Natural killer cell (primary cell): ENCODE measurements around the gene ZDHHC18. TPM values are rescaled to one million over a fixed set of nuclear protein-coding genes. Genes with fewer than 3 reads are reported as not detected.

Experiments used
- ATAC-seq, 3 donors: fragments of 150-1000 bp in 2 of 3; fragments of 200-7000 bp in 1 of 3; cut with Tn5 transposase; 1 replicate in 1 of 3; 2 replicates in 2 of 3; pipeline ENCODE4 v1.10.0; 2021; ENCODE audit warnings: mild to moderate bottlenecking in 2 of 3, moderate library complexity in 2 of 3
- DNase-seq, 2 donors: peaks; one replicate each; pipeline versions ENCODE4 v3.0.0 to v3.0.0-alpha.2; 2013 to 2021; ENCODE audit warnings: mixed read lengths in 1 of 2
- H3K27ac ChIP-seq: one replicate; pipeline ENCODE4 v1.5.1; 2013; ENCODE audit warnings: mild to moderate bottlenecking, low read length
- H3K27me3 ChIP-seq: one replicate; pipeline ENCODE4 v1.6.1; 2013; ENCODE audit warnings: low read length; ENCODE audit not compliant: control insufficient read depth, insufficient read depth
- H3K36me3 ChIP-seq: one replicate; pipeline ENCODE4 v1.6.1; 2013; ENCODE audit warnings: low read length; ENCODE audit not compliant: control insufficient read depth, insufficient read depth
- H3K4me1 ChIP-seq: one replicate; pipeline ENCODE4 v1.6.1; 2013; ENCODE audit warnings: low read length; ENCODE audit not compliant: control insufficient read depth, insufficient read depth
- H3K4me3 ChIP-seq: one replicate; pipeline ENCODE4 v1.5.1; 2013; ENCODE audit warnings: low read length
- H3K9me3 ChIP-seq: one replicate; pipeline ENCODE4 v1.6.1; 2013; ENCODE audit warnings: low read length; ENCODE audit not compliant: control insufficient read depth, insufficient read depth
- H3K27ac Mint-ChIP-seq, 2 donors: one replicate each; pipeline ENCODE4 v1.8.0; 2022; ENCODE audit warnings: mild to moderate bottlenecking in 2 of 2, mixed read lengths in 2 of 2, moderate library complexity in 1 of 2
- H3K27me3 Mint-ChIP-seq, 2 donors: one replicate each; pipeline ENCODE4 v1.8.0; 2022; ENCODE audit warnings: low read depth in 2 of 2, mixed read lengths in 2 of 2
- H3K36me3 Mint-ChIP-seq: one replicate; pipeline ENCODE4 v1.8.0; 2022; ENCODE audit warnings: mixed read lengths
- H3K4me1 Mint-ChIP-seq, 2 donors: one replicate each; pipeline ENCODE4 v1.8.0; 2022; ENCODE audit warnings: mixed read lengths in 2 of 2
- H3K4me3 Mint-ChIP-seq: one replicate; pipeline ENCODE4 v1.8.0; 2022; ENCODE audit warnings: mild to moderate bottlenecking, moderate library complexity, mixed read lengths
- H3K9me3 Mint-ChIP-seq, 2 donors: one replicate each; pipeline ENCODE4 v1.8.0; 2022; ENCODE audit warnings: mixed read lengths in 2 of 2
- CTCF ChIP-seq: fragments of 200-600 bp; IDR thresholded peaks from one replicate; pipeline ENCODE4 v1.8.0; 2022; ENCODE audit warnings: antibody characterized with exemption
- WGBS: methylation state at CpG from one replicate; pipeline ENCODE4 v1.1.7; 2013; ENCODE audit warnings: missing lambda C conversion rate; ENCODE audit not compliant: insufficient coverage; 5-methylcytosine and 5-hydroxymethylcytosine counted together
- intact Hi-C: fragments of 100-400 bp; cut with micrococcal nuclease; formaldehyde crosslinking; loops from one replicate; pipeline ENCODE4 v1.14.2; 2022
- total RNA-seq, 4 donors: library from RNA; stranded (reverse); fragments of 120-200 nt in 1 of 4; gene quantifications; one replicate each; pipeline versions ENCODE4 v1.2.3 to v1.2.4, GENCODE V29; 2013 to 2022

ZDHHC18 gene
- total RNA-seq, 3 donors from 2014 or later (not counting 1 experiment from before 2014, with no cell fraction given), result 70.0 to 74.6 (median 72.3) TPM

GRCh38 chr1:26858891-26859640 lies 32.6 kb downstream of the ZDHHC18 start:
- DNase-seq (no peak), ATAC-seq (no peak)
- Histone ChIP-seq H3K9me3 (no peaks in the 10 kb centered on the region), H3K27ac (no peak overlapping the region), H3K27me3 (no peaks in the 10 kb centered on the region), H3K36me3 (peaks cover 23% of the 10 kb centered on the region), H3K4me3 (no peak overlapping the region), H3K4me1 (peaks cover 8% of the 10 kb centered on the region)
- H3K36me3 Mint-ChIP-seq, result no peaks in the 10 kb centered on the region
- H3K27me3 Mint-ChIP-seq, result no peaks in the 10 kb centered on the region
- WGBS, result 97% methylated on average over 7 of the region's 7 CpGs
- H3K4me1 Mint-ChIP-seq, result peaks cover 0 to 8% of the 10 kb centered on the region in 2 donors
- intact Hi-C loops, result no loop called here
- no peaks in the 10 kb centered on the region for H3K9me3 Mint-ChIP-seq
- H3K4me3 Mint-ChIP-seq, result no peak overlapping the region
- no peak overlapping the region for H3K27ac Mint-ChIP-seq
- no peak for TF ChIP-seq CTCF

- peaks cover 24% of the 10 kb centered on the region for H3K4me1 ChIP-seq
- no peaks in the 10 kb centered on the region for H3K9me3 ChIP-seq
- intact Hi-C loops, result no loop called here
- H3K4me3 ChIP-seq, result no peak overlapping the region
- Mint-ChIP-seq H3K9me3 (no peaks in the 10 kb centered on the region), H3K27me3 (no peaks in the 10 kb centered on the region), H3K4me3 (no peak overlapping the region), H3K27ac (no peak overlapping the region), H3K36me3 (no peaks in the 10 kb centered on the region), H3K4me1 (peaks cover 8 to 18% of the 10 kb centered on the region in 2 donors)
- H3K27me3 ChIP-seq, result no peaks in the 10 kb centered on the region
- no peak for ATAC-seq
- WGBS, result 75% methylated on average over 4 of the region's 5 CpGs
- no peak for DNase-seq
- no peak for TF ChIP-seq CTCF
- H3K36me3 ChIP-seq, result peaks cover 6% of the 10 kb centered on the region
- H3K27ac ChIP-seq, result no peak overlapping the region
Observed at GRCh38 chr1:26861286-26861701, 34.8 kb downstream of the ZDHHC18 start.

GRCh38 chr1:26861889-26862378 lies 35.4 kb downstream of the ZDHHC18 start:
- H3K4me3 Mint-ChIP-seq, result no peak overlapping the region

More at GRCh38 chr1:26861889-26862378, 35.4 kb downstream of the ZDHHC18 start:
- no peaks in the 10 kb centered on the region for H3K9me3 Mint-ChIP-seq
- Histone ChIP-seq H3K36me3 (peaks cover 3% of the 10 kb centered on the region), H3K9me3 (no peaks in the 10 kb centered on the region), H3K4me1 (peaks cover 24% of the 10 kb centered on the region), H3K27ac (no peak overlapping the region), H3K4me3 (no peak overlapping the region), H3K27me3 (no peaks in the 10 kb centered on the region)
- no peaks in the 10 kb centered on the region for H3K36me3 Mint-ChIP-seq
- WGBS, result 95% methylated on average over 7 of the region's 7 CpGs
- intact Hi-C loops, result no loop called here
- H3K27ac Mint-ChIP-seq, result no peak overlapping the region
- DNase-seq (no peak), ATAC-seq (no peak)
- H3K27me3 Mint-ChIP-seq, result no peaks in the 10 kb centered on the region
- peaks cover 8 to 18% of the 10 kb centered on the region in 2 donors for H3K4me1 Mint-ChIP-seq
- no peak for TF ChIP-seq CTCF
